HUDEP-2 (cell line): Measurements from ENCODE around the gene CSTF2T.

Experiments
- DNase-seq, 76 experiments: peaks; one replicate each; lab custom pipeline; 2025; ENCODE audit not compliant: unreplicated experiment in 76 of 76; lab: John Stamatoyannopoulos, UW

Gene CSTF2T

DNA sequence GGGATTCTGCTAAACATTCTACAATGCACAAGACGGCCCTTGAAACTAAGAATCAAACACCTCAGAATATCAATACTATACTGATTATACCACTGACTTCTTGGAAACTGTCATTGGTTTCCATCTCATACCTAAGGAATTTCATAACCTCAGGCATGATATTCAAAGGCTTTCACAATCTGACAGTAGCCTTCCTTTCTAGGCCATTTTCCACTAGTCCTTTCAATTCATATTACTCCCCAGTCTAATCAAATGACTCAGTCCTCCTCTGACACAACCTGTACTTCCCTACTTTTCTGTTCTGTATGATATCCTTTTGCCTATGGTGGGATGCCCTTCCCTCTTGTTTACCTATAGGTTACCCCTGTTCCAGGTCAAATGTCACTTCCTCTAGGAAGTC is 48.3 kb downstream of the CSTF2T start:
- DNase-seq = no peak

DNA sequence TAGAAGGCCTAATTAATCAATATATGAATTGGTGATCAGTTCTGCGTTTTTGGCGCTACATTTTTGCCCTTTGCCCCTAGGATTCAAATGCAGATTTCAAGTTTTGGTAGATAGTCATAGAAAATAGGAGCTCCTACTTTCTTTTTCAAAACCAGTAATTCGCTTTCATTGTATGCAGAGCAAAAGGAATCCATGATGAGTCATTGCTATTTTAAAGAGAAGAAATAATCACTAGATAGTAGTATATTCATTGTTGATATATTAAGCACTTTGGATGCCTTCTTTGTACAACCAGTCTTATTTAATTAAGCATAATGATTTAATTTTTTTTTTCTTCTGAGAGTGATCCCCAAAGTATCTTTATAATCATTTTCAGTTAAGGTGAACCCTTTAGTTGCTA is 50.3 kb downstream of the CSTF2T start:
- DNase-seq = no peak
